WERI-Rb-1 (cell line): ENCODE measurements around the gene SLC39A12.
"Not testable (repeated sequence)": the region's sequence is repeated elsewhere in the genome, so short reads cannot be mapped to it uniquely, and the experiment has no call there.

Source experiments
- DNase-seq: peaks from one replicate; pipeline ENCODE4 v3.0.0-alpha.2; 2020
- H3K27ac ChIP-seq: fragments of 250-450 bp; sonication (Bioruptor Pico); 2 replicates; pipeline ENCODE4 v1.5.1; 2020; ENCODE audit warnings: mild to moderate bottlenecking, moderate library complexity
- H3K27me3 ChIP-seq: fragments of 250-450 bp; sonication (Bioruptor Pico); 2 replicates; pipeline ENCODE4 v1.5.1; 2021; ENCODE audit warnings: mild to moderate bottlenecking, low read depth, moderate library complexity; ENCODE audit not compliant: insufficient read depth, severe bottlenecking
- H3K36me3 ChIP-seq: fragments of 250-450 bp; sonication (Bioruptor Pico); 2 replicates; pipeline ENCODE4 v1.5.1; 2020; ENCODE audit warnings: mild to moderate bottlenecking, moderate library complexity
- H3K4me3 ChIP-seq: 2 replicates; pipeline ENCODE4 v1.5.1; 2011; ENCODE audit warnings: low read depth, mild to moderate bottlenecking, control low read depth, low read length
- H3K9me3 ChIP-seq: fragments of 250-450 bp; sonication (Bioruptor Pico); 2 replicates; pipeline ENCODE4 v1.5.1; 2021; ENCODE audit warnings: mild to moderate bottlenecking, moderate library complexity; ENCODE audit not compliant: severe bottlenecking
- TF ChIP-seq, protein P1 (sequence below): IDR thresholded peaks from 2 replicates; pipeline ENCODE4 v1.5.1; 2011; ENCODE audit warnings: low read depth, mild to moderate bottlenecking, control low read depth, inconsistent platforms, low read length

SLC39A12 gene

DNA sequence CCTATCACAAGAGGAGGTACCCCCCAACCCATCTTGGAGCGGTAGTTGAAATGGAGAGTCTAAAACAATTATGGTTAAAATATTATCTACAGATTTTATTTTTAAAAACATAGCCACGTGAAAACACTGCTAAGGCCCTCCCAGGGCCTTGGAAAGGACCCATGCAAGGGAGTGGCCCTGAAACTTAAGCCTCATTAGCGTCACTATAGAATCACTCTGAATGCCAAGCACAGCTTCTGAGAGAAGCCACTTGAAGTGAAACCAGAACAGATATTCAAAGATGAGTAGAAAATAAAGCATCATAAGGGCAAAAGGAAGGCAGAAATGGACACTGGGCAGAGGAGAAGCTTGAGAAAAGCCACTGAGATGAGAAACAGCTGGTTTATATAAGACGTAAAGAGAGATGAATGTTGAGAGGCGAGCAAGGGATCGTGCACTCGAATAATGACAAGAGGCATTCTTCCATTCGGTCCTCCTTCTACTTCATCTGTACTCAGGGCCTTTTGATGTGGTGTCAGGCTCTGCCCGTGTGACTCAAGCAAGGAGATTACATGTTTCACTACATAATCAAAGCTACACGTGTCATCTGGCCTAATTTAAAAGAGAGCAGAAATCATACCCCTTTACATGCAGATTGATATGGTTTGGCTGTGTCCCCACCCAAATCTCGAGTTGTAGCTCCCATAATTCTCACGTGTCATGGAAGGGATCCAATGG is 33.4 kb upstream of the SLC39A12 start:
- Histone ChIP-seq H3K9me3 (no peaks in the 10 kb centered on the region), H3K27me3 (no peaks in the 10 kb centered on the region), H3K36me3 (no peaks in the 10 kb centered on the region), H3K27ac (no peak overlapping the region), H3K4me3 (no peak overlapping the region)
- no peak for DNase-seq
- TF ChIP-seq, protein P1, sequence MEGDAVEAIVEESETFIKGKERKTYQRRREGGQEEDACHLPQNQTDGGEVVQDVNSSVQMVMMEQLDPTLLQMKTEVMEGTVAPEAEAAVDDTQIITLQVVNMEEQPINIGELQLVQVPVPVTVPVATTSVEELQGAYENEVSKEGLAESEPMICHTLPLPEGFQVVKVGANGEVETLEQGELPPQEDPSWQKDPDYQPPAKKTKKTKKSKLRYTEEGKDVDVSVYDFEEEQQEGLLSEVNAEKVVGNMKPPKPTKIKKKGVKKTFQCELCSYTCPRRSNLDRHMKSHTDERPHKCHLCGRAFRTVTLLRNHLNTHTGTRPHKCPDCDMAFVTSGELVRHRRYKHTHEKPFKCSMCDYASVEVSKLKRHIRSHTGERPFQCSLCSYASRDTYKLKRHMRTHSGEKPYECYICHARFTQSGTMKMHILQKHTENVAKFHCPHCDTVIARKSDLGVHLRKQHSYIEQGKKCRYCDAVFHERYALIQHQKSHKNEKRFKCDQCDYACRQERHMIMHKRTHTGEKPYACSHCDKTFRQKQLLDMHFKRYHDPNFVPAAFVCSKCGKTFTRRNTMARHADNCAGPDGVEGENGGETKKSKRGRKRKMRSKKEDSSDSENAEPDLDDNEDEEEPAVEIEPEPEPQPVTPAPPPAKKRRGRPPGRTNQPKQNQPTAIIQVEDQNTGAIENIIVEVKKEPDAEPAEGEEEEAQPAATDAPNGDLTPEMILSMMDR = no peak

DNA sequence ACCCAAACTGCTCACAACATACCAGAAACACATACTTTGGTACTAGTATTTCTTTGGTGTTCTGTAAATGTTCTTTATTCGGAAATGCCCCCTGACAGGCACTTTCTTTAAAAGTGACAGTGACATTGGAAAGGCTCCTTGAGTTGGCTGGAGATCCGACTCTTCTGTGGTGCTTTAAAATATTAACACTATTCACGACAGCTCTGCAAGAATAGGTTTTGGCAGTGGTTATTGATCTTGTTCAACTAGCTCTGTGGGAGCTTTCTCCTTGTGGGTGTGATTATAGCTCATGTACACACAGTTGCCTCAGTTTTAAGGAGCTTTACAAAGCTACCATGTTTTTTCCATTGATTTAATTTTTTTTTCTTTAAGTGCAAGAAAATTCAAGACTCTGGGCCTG is 30.3 kb upstream of the SLC39A12 start:
- no peak overlapping the region for H3K27ac ChIP-seq
- no peaks in the 10 kb centered on the region for H3K9me3 ChIP-seq
- H3K27me3 ChIP-seq = no peaks in the 10 kb centered on the region
- DNase-seq = no peak
- TF ChIP-seq, protein P1 = no peak
- H3K4me3 ChIP-seq = no peak overlapping the region
- H3K36me3 ChIP-seq = no peaks in the 10 kb centered on the region

DNA sequence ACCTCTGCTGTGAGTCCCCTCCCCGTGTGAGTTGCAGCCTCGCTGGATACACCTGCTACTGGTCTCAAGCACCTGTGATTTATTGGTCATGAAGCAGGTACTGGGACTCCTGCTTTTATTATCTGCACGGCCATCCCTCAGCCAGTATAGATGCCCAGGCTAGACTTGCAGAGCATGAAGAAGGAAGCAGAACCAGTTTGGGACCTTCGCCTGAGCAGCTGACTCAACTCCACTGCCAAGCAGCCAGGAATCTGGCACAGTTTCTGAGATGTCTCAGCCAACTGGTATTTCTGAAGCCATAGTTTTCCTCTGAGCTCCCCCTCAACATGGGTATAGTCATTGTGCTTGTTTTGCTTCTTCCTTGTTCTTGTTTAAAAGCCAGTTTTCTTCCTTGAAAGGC is 28.0 kb upstream of the SLC39A12 start:
- Histone ChIP-seq H3K9me3 (no peaks in the 10 kb centered on the region), H3K27ac (no peak overlapping the region), H3K4me3 (no peak overlapping the region), H3K36me3 (no peaks in the 10 kb centered on the region), H3K27me3 (no peaks in the 10 kb centered on the region)
- no peak for DNase-seq
- TF ChIP-seq, protein P1 = no peak

DNA sequence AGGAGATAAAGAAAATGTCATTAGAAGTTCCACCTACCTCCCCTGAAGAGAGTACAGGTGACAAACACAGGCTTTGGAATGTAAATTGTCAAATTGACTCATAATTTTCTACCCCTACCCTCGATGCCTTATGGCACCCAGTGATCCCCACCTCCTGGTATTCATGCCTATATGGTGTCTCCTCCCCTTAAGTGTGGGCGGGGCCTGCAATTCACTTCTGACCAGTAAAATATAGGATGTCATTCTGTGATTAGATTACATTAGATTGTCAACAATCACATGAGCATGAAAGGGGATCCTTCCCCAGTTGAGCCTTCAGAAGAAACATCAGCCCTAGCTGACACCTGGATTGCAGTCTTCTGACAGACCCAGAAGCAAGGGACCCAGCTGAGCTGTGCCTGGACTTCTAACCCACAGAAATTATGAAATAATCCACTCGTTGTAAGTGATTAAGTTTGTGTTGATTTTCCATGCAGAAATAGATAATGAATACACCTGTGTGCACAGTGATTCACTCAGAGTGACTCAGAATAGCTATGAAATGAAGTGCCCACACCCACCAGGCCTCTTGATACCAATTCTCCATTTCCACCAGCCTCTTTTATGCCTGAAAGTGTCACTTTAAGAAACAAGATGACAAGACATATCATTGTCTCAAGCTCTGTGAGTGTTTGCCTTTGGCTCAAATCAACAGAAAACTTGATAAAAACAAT is 8.5 kb upstream of the SLC39A12 start:
- no peak for DNase-seq
- H3K9me3 ChIP-seq = no peaks in the 10 kb centered on the region
- TF ChIP-seq, protein P1 = no peak

DNA sequence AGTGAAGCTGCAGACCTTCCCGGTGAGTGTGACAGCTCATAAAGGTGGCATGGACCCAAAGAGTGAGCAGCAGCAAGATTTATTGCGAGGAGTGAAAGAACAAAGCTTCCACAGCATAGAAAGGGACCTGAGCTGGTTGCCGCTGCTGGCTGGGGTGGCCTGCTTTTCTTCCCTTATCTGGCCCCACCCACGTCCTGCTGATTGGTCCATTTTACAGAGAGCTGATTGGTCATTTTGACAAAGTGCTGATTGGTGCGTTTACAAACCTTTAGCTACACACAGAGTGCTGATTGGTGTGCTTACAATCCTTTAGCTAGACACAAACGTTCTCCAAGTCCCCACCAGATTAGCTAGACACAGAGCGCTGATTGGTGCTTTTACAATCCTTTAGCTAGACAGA is 1.4 kb upstream of the SLC39A12 start:
- not testable (repeated sequence) for DNase-seq, H3K27ac ChIP-seq, H3K4me3 ChIP-seq, H3K27me3 ChIP-seq, H3K36me3 ChIP-seq, H3K9me3 ChIP-seq

More for the DNA sequence above, 8.5 kb upstream of the SLC39A12 start:
- no peaks in the 10 kb centered on the region for H3K36me3 ChIP-seq
- no peak overlapping the region for H3K27ac ChIP-seq
- no peaks in the 10 kb centered on the region for H3K27me3 ChIP-seq
- H3K4me3 ChIP-seq = no peak overlapping the region

DNA sequence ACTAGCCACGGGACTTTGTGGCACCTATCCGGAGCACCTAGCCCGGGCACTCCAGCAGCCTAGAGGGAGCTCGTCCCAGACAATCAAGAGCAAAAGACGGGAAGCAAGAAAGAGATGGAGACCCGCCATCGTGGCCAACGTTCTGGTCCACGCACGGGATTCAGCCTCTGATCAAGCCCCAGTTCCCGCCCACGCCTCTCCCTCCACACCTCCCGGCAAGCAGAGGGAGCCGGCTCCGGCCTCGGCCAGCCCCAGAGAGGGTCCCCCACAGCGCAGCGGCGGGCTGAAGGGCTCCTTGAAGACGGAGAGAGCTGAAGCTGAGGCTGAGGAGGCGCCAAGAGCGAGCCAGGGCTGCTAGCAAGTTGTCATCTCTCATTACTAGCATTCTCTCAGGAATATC is 992 bp upstream of the SLC39A12 start:
- no peaks in the 10 kb centered on the region for H3K9me3 ChIP-seq
- no peaks in the 10 kb centered on the region for H3K27me3 ChIP-seq
- H3K27ac ChIP-seq = no peak overlapping the region
- no peak overlapping the region for H3K4me3 ChIP-seq
- no peak for DNase-seq
- no peaks in the 10 kb centered on the region for H3K36me3 ChIP-seq
- TF ChIP-seq, protein P1 = no peak

DNA sequence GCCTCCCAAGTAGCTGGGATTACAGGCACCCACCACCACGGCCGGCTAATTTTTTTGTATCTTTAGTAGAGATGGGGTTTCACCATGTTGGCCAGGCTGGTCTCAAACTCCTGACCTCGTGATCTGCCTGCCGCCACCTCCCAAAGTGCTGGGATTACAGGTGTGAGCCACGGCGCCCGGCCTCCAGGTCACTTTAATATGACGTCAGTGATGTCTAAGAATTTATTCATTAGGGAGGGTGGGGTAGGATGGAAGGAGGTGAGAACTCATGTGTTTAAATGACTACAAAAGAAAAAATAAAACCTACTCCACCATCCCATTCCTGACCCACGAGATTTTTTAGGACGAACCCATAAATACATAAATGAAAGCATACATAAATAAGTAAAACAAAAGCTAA is 2.7 kb downstream of the SLC39A12 start:
- H3K27ac ChIP-seq, H3K9me3 ChIP-seq, DNase-seq, H3K36me3 ChIP-seq, H3K4me3 ChIP-seq, H3K27me3 ChIP-seq: not testable (repeated sequence)
